Right hindlimb (tissue), 1 donor: Measurements from ENCODE around the gene FALEC.
A peak's percentile ranks its signal among the peaks of the same experiment; 100 is the strongest.
"Not testable (repeated sequence)": the region's sequence is repeated elsewhere in the genome, so short reads cannot be mapped to it uniquely, and the experiment has no call there.

Experiments
- DNase-seq: peaks from one replicate; pipeline ENCODE4 v3.0.0-alpha.2; 2018

Gene FALEC

DNA sequence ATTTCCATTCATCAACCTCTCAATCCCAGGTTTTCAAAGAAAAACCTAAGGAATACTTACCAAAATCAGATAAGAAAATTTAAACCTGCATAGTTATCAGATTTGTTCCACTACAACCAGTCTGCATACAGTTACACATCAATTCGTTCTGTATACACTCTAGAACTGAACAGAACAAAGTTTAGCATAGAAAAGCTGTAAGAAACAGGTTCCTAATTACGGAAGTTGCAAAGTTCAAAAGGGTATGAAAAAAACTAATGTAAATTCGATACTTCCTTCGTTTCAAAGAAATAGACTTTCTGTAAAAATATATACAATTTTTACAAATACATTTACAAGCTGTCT, 60.8 kb downstream of the FALEC start:
- DNase-seq, result no peak

DNA sequence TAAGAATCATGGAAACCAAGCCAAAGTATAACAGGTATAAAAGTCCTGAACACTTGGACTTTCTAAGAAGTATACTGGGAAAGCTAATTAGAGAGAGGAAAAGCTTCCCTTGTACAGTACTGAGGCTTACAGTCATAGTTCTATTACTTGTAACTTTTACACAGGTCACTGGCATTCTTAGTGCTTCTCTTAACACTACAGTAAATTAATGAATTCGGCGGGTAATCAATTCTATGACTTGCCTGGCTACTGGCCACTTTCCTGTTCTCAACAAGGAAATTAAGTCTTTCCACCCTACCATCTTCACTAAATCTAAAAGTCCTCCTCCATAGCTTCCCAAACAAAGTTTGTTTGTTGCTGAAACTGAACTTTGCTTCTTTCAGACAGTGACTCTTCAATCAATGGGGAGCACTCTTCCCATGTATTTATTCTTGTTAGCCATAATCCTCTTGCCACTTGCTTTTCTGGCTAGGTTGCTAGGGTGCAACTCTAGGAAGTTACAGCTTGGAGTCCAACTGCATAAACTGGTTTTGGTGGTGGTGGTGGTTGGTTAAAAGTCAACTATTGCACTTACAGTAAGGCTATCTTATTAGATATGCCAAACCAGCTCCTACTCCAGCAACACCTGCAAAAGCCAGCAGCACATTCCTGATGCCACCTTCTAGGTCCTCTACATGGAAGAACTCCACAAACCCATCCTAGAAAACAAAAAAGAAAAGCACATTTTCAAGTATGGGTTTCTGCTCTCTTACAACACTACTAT, 61.4 kb downstream of the FALEC start:
- no peak for DNase-seq

DNA sequence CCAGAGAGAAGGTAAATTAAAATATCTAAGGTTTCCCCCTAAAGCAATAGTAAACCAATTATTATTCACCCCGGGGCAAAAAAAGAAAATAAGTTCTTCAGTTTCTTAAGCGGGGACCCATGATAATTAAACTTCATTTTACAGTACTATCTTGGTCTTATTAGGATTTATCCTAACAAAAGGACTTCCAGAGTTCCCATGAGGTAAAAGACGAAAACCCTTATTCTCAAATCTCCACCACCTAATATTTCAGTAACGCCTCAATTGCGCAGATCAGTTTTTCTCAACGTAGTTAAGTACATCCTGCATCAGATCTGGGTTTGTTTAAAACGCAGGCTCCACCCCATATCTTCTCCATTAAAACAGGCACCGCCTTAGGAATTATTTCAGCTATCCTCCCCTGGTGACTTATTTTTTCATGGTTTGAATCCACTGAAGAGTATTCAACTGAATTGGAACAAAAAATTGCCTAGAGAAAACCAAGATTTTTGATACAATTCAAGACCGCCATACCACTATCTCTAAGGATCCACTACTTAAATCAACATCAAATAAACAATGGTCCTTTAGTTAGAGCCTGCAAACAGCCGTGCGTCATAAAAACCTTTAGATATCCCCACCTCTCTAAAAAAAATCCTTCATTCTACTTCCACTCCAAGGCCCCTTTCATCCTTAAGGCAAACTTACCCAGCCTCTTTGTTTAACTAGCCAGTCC, 62.2 kb downstream of the FALEC start:
- DNase-seq, result no peak

DNA sequence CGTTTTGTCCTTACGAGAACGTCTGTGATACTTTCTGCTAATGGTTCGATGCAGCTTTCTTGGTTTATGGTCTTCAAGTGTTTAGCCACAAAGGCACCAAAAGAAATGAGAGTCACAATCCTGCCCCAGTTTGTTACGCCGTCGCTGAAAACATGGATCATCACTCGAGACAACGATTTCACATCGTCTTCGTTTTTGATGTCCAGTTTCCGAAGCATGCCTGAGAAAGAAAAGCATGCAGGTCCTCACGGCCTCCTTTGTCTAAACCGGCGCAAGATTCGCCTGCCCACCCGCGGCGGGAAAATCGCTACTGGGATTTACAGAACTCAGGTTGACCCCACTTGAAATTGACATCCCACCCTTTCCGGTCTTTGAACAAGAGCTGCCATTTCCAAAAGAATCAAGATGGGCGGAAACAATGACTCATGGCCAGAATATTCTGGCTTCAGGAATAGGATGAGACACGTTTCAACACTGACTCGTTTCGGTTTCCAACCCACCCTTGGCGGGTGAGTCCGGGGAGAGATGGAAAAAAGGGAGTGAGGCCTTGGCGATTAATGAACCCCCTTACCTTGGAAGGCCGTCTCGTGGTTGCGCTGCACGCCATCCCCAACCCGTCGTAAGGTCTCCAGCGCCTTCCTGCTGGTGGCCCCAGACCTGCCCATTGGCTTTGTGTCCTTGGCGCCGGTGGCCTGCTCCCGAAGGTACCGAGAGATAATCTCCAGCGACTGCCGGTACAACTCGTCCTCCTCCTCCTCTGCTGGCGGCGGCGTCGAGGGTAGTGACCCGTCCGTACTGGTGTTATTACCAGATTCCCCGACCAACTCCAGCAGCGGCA, 62.9 kb downstream of the FALEC start:
- peak; percentile 86 for DNase-seq

DNA sequence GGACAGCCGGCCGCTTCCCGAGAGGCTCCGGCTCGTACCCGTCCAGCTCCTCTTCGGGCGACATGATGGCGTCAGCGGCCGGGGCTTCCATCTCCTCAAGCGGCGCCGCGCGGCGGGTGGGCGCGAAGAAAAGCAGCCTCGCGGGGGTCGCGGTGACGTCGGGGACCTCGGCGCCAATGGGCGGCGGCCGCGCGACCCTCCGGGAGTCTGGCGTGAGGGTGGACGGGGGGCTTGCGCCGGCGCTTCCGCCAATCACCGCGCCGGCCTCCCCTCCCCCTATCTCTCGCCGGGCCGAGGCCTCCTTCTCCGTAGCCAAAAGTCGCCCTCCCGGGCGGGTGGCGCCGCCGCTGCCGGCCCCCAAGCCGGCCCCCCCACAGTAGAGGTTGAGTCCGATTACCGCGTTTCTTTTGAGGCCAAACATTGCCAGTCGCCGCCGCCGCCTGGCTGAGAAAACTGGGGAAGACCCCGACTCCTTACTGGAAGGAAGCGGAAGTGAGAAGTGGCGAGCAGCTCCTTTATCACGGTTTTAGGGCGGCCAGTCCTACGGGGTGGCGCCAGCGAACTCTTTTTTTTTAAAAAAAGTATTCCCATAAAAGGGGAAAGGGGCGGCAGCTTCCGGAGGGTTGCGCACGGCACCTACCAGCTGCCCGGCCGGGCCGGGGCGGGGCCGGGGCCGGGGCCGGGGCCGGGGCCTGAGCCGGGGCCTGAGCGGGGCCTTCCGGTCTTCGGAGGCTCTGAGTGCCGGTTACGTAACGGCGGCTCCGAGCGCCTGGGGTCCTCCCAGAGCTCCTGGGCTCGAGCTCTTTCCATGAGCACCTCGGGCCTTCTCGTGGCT, 63.8 kb downstream of the FALEC start, which contains the start of gene MCL1:
TSS of gene MCL1 (minus strand) at position 501 of the 835 bp plus-strand sequence. CDS start at position 421, 80 bp downstream.
- DNase-seq, result peak; percentile 97

DNA sequence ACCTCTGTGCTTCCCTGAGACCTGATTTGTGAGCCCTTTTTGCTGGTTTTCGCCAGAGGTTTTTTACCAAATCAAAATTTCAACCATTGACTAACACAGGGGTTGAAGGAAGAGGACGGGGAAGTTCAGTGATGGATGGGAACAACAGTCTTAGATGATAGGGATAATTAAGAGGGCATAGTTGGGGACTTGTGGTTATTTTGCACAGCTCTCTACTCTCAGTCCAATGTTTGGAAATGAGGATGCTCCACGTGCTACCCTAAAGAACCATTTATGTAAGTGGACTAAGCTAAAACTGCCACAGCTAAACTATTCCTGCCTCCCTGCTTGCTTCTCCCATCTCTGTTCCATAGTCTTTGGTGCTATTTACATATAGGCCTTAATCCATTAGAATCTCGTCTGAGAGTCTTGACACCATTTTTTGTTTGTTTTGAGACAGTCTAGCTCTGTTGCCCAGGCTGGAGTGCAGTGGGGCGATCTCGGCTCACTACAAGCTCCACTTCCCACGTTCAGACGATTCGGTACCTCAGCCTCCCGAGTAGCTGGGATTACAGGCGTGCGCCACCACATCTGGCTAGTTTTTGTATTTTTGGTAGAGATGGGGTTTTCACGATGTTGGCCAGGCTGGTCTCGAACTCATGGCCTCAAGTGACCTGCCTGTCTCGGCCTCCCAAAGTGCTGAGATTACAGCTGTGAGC, 64.5 kb downstream of the FALEC start:
- DNase-seq, result no peak

DNA sequence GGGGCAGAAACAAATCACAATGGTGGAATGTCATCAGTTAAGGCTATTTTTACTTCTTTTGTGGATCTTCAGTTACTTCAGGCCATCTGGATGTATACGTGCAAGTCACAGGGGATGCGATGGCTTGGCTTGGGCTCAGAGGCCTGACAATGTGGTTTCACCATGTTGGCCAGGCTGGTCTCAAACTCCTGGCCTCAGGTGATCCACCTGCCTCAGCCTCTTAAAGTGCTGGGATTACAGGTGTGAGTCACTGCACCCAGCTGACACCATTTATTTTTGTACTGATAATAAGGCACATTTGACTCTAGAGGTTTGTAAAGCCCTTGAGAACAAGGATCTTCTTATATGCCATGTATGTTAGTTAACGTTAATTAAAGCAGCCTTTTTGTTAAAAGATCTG, 65.4 kb downstream of the FALEC start:
- not testable (repeated sequence) for DNase-seq

DNA sequence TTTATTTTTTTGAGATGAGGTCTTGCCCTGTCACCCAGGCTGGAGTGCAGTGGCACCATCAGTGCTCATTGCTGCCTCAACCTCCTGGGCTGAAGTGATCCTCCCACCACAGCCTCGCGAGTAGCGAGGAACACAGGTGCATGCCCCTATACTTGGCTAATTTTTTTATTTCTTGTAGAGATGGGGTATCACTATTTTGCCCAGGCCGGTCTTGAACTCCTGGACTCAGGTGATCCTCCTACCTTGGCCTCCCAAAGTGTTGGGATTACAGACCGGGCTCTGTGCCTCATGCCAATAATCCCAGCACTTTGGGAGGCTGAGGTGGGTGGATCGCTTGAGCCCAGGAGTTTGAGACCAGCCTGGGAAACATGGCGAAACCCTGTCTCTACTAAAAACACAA, 65.9 kb downstream of the FALEC start:
- not testable (repeated sequence) for DNase-seq

DNA sequence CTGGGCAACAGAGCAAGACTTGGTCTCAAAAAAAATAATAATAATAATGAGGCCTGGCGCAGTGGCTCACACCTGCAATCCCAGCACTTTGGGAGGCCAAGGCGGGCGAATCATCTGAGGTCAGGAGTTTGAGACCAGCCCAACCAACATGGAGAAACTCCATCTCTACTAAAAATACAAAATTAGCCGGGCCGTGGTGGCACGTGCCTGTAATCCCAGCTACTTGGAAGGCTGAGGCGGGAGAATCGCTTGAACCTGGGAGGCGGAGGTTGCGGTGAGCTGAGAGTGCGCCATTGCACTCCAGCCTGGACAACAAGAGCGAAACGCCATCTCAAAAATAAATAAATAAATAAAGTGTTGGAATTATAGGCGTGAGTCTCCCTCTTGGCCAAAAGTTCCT, 66.4 kb downstream of the FALEC start:
- not testable (repeated sequence) for DNase-seq

DNA sequence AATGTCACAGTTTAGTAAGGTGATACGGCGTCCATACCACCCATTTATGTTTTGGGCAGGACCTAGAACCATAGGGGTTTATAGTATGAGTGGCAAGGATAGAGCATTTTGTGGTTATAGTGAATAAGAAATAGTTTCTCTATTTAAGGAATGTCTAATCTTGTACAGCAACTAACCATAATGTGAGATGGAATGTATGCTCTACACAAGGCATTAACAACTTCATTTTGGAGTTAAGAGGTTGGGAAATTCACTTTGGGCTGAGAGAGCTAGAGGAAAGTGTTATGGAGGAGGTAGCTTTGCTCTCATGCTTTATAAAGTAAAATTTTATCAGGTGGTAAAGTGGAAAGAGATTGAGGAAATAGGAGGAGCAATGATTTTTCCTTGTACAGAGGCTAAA, 66.8 kb downstream of the FALEC start:
- no peak for DNase-seq
